Measurements from ENCODE around the gene EGFLAM. TPM values are rescaled to one million over a fixed set of nuclear protein-coding genes. Genes with fewer than 3 reads are reported as not detected.

EGFLAM gene
- total RNA-seq, 4 donors from 2014 or later, result 0.41 to 1.9 TPM; not detected in 2

GRCh38 chr5:38376404-38376803 lies 118.0 kb downstream of the EGFLAM start:
- 56 to 67% methylated on average over 2 of the region's 2 CpGs for WGBS, 2 donors (ENCODE audit: low coverage in 1 of 2)
- Histone ChIP-seq H3K4me3 (no peak overlapping the region), H3K36me3 (no peaks in the 10 kb centered on the region), H3K4me1 (no peaks in the 10 kb centered on the region), H3K27ac (no peak overlapping the region), H3K27me3 (peaks cover 5% of the 10 kb centered on the region), H3K9me3 (no peaks in the 10 kb centered on the region)
- in situ Hi-C loops (cut with MboI; ENCODE audit: low pct_ligation_motif_present in 1 of 4, low pct_unique_long_range_greater_than_20kb in 1 of 4, low sequenced_read_pairs in 3 of 4) (no loop called here), intact Hi-C loops (cut with DNase I; ENCODE audit: low total_unique reads) (no loop called here)
- DNase-seq, result no peak
- no peak for TF ChIP-seq EP300 (IDR thresholded peaks at IDR 0.05; ENCODE audit: low read depth)
- TF ChIP-seq POLR2AphosphoS5 (IDR thresholded peaks at IDR 0.05), result no peak
- no peak for TF ChIP-seq POLR2A (IDR thresholded peaks at IDR 0.05)
- no peak for TF ChIP-seq CTCF (IDR thresholded peaks at IDR 0.05)

- no peak for DNase-seq
- peaks cover 5% of the 10 kb centered on the region for H3K27me3 ChIP-seq
- no peak overlapping the region for H3K27ac ChIP-seq
- no peaks in the 10 kb centered on the region for H3K9me3 ChIP-seq
- intact Hi-C loops (cut with DNase I; ENCODE audit: low total_unique reads) (no loop called here), in situ Hi-C loops (cut with MboI; ENCODE audit: low pct_ligation_motif_present in 1 of 4, low pct_unique_long_range_greater_than_20kb in 1 of 4, low sequenced_read_pairs in 3 of 4) (no loop called here)
- TF ChIP-seq CTCF (IDR thresholded peaks at IDR 0.05) (no peak), POLR2A (IDR thresholded peaks at IDR 0.05) (no peak), POLR2AphosphoS5 (IDR thresholded peaks at IDR 0.05) (no peak), EP300 (IDR thresholded peaks at IDR 0.05; ENCODE audit: low read depth) (no peak)
- 47% methylated on average over 1 of the region's 1 CpG; no CpG with 5 or more reads in 1 of the 2 donors for WGBS, 2 donors (ENCODE audit: low coverage in 1 of 2)
- no peaks in the 10 kb centered on the region for H3K36me3 ChIP-seq
- no peak overlapping the region for H3K4me3 ChIP-seq
- no peaks in the 10 kb centered on the region for H3K4me1 ChIP-seq
These were observed 120.2 kb downstream of the EGFLAM start for GRCh38 chr5:38378579-38378978.

- TF ChIP-seq CTCF (IDR thresholded peaks at IDR 0.05) (no peak), POLR2A (IDR thresholded peaks at IDR 0.05) (no peak), EP300 (IDR thresholded peaks at IDR 0.05; ENCODE audit: low read depth) (no peak), POLR2AphosphoS5 (IDR thresholded peaks at IDR 0.05) (no peak)
- DNase-seq, result no peak
- Histone ChIP-seq H3K27me3 (peaks cover 5% of the 10 kb centered on the region), H3K4me3 (no peak overlapping the region), H3K27ac (no peak overlapping the region), H3K4me1 (no peaks in the 10 kb centered on the region), H3K9me3 (no peaks in the 10 kb centered on the region), H3K36me3 (no peaks in the 10 kb centered on the region)
- intact Hi-C loops (cut with DNase I; ENCODE audit: low total_unique reads) (no loop called here), in situ Hi-C loops (cut with MboI; ENCODE audit: low pct_ligation_motif_present in 1 of 4, low pct_unique_long_range_greater_than_20kb in 1 of 4, low sequenced_read_pairs in 3 of 4) (no loop called here)
- 15 to 36% methylated on average over 2 to 7 of the region's 7 CpGs for WGBS, 2 donors (ENCODE audit: low coverage in 1 of 2)
These were observed 121.1 kb downstream of the EGFLAM start for GRCh38 chr5:38379350-38379937.

GRCh38 chr5:38380537-38380936 lies 122.2 kb downstream of the EGFLAM start:
- Histone ChIP-seq H3K9me3 (no peaks in the 10 kb centered on the region), H3K4me1 (no peaks in the 10 kb centered on the region), H3K27ac (no peak overlapping the region), H3K27me3 (peaks cover 5% of the 10 kb centered on the region), H3K36me3 (no peaks in the 10 kb centered on the region), H3K4me3 (no peak overlapping the region)
- no peak for DNase-seq
- intact Hi-C loops (cut with DNase I; ENCODE audit: low total_unique reads), result no loop called here
- in situ Hi-C loops (cut with MboI; ENCODE audit: low pct_ligation_motif_present in 1 of 4, low pct_unique_long_range_greater_than_20kb in 1 of 4, low sequenced_read_pairs in 3 of 4), result no loop called here
- TF ChIP-seq POLR2A (IDR thresholded peaks at IDR 0.05) (no peak), POLR2AphosphoS5 (IDR thresholded peaks at IDR 0.05) (no peak), EP300 (IDR thresholded peaks at IDR 0.05; ENCODE audit: low read depth) (no peak), CTCF (IDR thresholded peaks at IDR 0.05) (no peak)
- WGBS, 2 donors (ENCODE audit: low coverage in 1 of 2), result 70 to 82% methylated on average over 4 of the region's 4 CpGs
